OCI-LY3 (cell line): ENCODE measurements around the gene CEBPZ.

Experiments used
- CTCF ChIP-seq: fragments of 200-600, 300-600 bp; sonication (generic); IDR thresholded peaks from 2 replicates; pipeline ENCODE4 v1.5.1; 2014; ENCODE audit warnings: antibody characterized with exemption, low read length, low read depth
- EZH2phosphoT487 ChIP-seq: fragments of 200-600 bp; shearing (Covaris generic); IDR thresholded peaks from 2 replicates; pipeline ENCODE4 v1.6.1; 2018; ENCODE audit warnings: antibody characterized with exemption, mixed run types, low read depth

DNA sequence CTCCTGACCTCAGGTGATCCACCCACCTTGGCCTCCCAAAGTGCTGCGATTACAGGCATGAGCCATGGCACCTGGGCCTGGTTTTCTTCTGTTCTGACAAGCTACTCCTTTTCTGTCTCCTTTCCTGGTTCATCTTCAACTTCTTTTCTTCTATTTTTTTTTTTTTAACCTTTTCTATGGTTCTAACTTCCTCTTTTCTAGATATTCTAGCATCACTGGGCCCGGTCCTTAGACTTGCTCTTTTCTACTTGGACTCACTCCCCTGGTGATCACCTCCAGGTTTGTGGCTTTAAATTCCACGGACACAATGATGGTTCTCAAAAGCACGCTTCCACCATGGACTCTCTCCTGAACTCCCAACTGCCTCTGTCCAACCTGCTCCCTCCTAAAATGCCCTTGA is 76.6 kb downstream of the CEBPZ start:
- TF ChIP-seq CTCF (no peak), EZH2phosphoT487 (no peak)
